NCI-H2107 treated with DMSO at 0.1 percent for 48 hours (cell line): Measurements from ENCODE around the gene CLK1.
"Not testable (repeated sequence)": the region's sequence is repeated elsewhere in the genome, so short reads cannot be mapped to it uniquely, and the experiment has no call there.

ENCODE experiments used
- DNase-seq: peaks from one replicate; lab custom pipeline; 2025; ENCODE audit not compliant: unreplicated experiment; lab: John Stamatoyannopoulos, UW

The CLK1 gene

GRCh38 chr2:200864176-200865034, at the start of gene CLK1:
Gene CLK1 (minus strand): TSS chr2:200864658. CDS start chr2:200861862, 2,796 bp downstream.
- peak; percentile 45 for DNase-seq

GRCh38 chr2:200913654-200914053, 49.2 kb upstream of the CLK1 start:
- DNase-seq = no peak

- DNase-seq = no peak
These were observed 45.5 kb upstream of the CLK1 start for GRCh38 chr2:200909958-200910357.

- DNase-seq = peak; percentile 57
These were observed 41.3 kb upstream of the CLK1 start for GRCh38 chr2:200905618-200906296.

- DNase-seq = peak; percentile 83
These were observed 37.1 kb upstream of the CLK1 start for GRCh38 chr2:200901459-200902072.

GRCh38 chr2:200899482-200899881, 35.0 kb upstream of the CLK1 start:
- DNase-seq = no peak

GRCh38 chr2:200888704-200889625, 24.5 kb upstream of the CLK1 start, which contains the start of the genes NIF3L1 and PPIL3:
Gene NIF3L1 (plus strand): TSS chr2:200889371. CDS start chr2:200891944, 2,573 bp downstream.
Gene PPIL3 (minus strand): TSS chr2:200889077. CDS start chr2:200887615, 1,462 bp downstream.
- DNase-seq = peak; percentile 87

GRCh38 chr2:200881715-200882249, 17.3 kb upstream of the CLK1 start:
- DNase-seq = not testable (repeated sequence)

- no peak for DNase-seq
These were observed 13.9 kb upstream of the CLK1 start for GRCh38 chr2:200878289-200878880.

- DNase-seq = no peak
These were observed 13.0 kb upstream of the CLK1 start for GRCh38 chr2:200877443-200877842.

- no peak for DNase-seq
These were observed 9.1 kb upstream of the CLK1 start for GRCh38 chr2:200873560-200873959.

- no peak for DNase-seq
These were observed 6.7 kb upstream of the CLK1 start for GRCh38 chr2:200871151-200871550.

- no peak for DNase-seq
These were observed 4.6 kb upstream of the CLK1 start for GRCh38 chr2:200869014-200869413.

GRCh38 chr2:200863782-200864175, 679 bp downstream of the CLK1 start:
- DNase-seq = no peak

- DNase-seq = no peak
These were observed 1.9 kb downstream of the CLK1 start for GRCh38 chr2:200862532-200863000.

- no peak for DNase-seq
These were observed 2.8 kb downstream of the CLK1 start for GRCh38 chr2:200861617-200862155.

- DNase-seq = no peak
These were observed 4.2 kb downstream of the CLK1 start for GRCh38 chr2:200860092-200860795.

- DNase-seq = no peak
These were observed 7.7 kb downstream of the CLK1 start for GRCh38 chr2:200856806-200857205.

GRCh38 chr2:200852605-200853004, 11.9 kb downstream of the CLK1 start:
- DNase-seq = no peak
